HG03280 (cell line): ENCODE measurements around the gene FBXL7.

Experiments used
- ATAC-seq: cut with Tn5 transposase; IDR thresholded peaks from one replicate; pipeline ENCODE4 v1.9.1; 2021; ENCODE audit warnings: mild to moderate bottlenecking, moderate library complexity; ENCODE audit not compliant: unreplicated experiment

Gene FBXL7

DNA sequence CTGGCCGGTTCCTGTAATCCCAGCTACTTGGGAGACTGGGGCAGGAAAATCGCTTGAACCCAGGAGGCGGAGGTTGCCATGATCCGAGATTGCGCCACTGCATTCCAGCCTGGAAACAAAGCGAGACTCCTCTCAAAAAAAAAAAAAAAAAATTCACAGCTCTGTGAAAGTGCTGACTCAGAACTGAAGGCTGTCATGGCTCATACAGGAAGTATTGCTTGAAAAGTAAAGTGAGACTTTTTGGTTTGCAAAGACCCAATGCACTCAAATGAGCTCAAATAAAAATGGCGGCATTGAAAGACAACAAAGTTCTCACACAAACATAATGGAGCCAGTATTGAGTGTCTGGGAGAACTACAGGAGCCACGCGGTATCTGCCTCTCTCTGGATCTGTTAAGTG is 202.1 kb downstream of the FBXL7 start:
- ATAC-seq: no peak

DNA sequence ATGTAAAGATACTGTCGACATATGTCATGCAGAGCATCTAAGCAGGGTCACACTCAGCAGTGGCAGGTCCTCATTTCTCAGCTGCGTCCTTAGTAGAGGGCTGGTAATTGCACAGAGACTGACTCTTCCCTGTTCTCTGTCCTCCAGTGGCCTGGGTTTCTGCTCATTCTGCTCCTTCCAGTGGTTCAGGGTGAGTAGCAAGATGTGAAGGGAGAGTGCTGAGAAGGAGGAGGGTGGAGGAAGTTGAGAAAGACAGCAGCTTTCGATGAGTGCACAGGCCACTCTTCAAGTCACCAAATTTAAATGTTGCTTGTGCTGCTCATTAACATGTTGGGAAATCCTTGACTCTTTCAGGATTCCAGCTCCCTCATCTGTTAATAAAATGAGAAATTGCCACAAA is 203.9 kb downstream of the FBXL7 start:
- ATAC-seq: no peak

DNA sequence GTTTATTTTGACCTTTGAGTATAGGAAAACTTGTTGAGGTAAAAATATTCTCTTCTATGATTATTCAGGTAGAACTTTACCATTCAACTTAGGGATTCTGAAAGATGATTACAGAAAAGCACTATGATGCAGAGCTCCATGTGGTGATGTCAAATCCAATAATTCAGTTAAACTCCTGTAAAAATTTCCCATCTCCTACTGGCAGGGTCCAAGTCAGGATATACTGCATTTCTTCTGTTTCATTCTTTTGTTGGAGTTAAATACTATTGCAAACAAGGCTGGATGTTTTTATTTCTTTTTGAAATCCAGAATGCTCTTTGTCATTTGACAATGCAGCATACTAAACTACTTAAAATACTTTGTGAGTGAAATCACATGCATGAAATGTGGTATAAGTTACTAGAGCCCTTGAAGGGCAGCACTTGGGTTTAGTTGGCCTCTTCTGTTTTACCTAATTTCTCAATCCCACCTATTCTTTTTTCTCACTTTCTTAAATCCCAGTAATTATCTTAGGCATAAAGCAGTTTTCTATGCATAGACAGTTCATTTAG is 204.5 kb downstream of the FBXL7 start:
- no peak for ATAC-seq

DNA sequence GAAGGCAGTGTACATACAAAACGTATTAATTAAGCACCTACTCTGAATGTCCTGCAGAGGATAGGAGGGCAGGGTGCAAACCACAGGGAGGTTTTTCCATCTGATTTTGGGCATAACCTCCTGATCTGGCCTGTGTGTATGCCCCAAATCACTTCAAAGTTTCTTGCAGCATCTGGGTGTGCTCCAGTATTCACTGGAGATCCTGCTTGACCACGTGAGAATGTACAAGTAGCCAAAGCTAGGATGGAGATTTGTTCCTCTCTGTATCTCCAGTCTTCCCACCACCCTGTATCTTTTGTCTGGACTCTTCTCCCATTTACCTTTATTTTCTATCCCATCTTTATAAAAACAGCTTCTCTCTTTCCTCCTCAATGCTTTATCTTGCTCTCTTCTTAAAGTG is 207.7 kb downstream of the FBXL7 start:
- ATAC-seq: no peak

DNA sequence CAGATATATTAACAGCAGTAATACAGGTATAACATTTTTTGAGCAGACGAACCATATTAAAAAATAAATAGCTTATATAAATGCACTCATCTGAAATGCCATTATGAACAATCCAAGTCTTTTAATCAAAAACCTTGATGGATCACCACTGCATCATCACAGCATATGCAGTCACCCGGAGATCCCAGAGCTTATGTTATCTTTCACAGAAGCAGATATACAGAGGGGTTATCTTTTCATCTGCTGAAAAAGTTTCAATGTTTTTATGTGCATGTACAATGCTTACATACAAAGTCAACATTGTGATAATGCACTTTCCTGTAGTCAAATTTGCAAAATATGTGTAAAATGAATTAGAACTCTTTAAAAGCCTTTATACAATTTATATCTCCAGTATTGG is 211.9 kb downstream of the FBXL7 start:
- no peak for ATAC-seq

DNA sequence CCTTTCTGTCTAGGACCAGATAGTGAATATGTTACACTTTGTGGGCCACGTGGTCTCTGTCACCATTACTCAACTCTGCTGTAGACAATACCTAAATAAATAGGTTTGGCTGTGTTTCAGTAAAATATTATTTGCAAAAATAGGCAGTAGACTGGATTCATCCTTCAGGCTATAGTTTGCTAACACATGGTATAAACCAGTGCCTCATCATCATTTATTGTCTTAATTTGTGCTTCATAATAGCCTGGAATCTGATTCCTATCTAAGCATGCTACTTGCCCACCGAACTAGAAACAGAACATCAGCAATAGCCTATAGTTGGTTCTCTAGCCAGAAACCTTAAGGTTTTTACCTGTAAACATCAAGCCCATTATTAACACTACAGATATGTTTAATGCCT is 215.6 kb downstream of the FBXL7 start:
- ATAC-seq: no peak

DNA sequence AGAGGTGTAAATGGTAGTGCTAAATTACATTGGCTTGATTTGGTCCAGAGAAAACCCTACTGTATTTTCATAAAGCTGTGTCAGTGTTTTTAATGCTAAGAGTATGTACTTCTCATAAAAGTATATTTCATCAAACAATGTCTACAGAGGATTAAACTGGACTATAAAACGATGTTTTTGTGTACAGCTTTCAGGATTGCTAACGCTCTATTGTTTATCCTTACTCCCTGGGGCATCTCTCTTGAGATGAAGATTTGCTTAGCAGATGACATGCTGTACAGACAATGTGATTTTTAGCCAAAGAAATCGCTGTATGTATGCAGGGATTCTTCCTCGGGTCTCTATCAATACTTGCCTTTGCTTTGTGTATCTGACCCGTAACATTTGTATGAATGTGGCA is 216.0 kb downstream of the FBXL7 start:
- ATAC-seq: no peak

DNA sequence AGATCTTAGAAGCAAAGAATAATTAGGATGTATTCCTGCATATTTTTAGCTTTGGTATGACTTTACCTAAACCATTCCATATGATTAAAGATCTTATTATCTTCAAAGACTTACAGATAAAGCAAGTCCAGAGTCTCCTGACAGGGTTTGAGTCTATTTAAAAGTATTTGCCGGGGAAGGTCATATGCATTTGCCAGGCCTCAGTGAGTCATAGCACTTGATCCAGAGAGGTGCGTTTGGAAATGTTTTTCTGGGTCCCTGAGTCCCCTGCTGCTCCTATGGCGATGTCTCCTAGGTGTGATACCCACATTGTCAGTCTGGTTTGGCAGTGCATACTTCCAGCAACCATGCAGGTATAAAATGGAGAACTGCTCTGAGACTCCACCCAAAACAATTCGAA is 217.0 kb downstream of the FBXL7 start:
- ATAC-seq: no peak

DNA sequence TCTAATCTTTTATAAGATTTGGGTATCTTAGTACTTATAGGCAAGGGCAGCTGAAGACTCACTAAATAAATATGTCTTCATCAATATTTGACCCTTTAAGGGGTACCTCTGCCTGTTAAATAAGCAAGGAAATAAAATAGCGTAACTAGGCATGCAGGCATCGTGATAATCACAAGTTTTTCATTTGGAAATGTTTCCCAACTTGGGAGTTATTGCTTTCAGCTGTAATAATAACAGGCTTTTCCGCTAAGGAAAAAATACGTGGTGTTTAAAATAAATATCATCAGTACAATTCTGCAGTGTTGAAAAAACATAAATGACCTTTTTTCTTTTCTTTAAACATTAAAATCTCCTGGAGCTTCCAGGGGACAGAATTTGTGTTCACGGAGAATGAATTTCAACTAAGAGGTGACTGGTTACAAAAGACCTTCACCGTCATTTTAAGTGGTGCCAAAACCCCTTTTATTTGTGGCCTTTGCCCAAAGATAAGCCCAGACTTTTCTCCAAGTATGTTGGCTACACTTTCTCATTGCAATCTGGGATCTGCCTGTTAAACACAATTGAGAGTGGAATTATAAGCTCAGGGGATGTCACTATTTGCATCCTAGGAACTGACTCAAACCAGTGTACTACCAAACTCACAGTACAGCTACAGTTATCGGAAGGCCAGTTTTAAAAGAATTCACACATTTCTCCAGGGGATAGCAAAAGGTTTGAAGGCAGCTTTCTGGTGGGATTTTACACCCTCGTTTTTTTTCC is 218.6 kb downstream of the FBXL7 start:
- ATAC-seq: no peak

DNA sequence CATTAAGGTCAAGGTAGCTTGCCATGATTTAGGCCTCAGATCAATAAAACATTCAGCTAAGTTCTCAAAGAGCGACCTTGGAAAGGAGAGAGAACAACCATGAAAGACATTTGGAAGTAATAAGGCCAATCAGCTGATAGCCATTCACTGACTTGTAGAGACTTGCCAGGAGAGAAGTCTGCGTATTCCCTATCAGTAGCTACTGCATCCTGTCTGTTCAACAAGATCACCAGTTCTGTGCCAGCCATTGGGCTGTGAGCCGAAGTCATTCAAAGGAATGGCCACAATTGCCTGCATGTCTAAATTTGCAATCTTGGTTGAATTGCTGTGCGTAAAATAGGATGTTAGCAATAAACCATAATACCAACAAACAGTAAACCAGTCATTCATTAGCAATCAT is 219.8 kb downstream of the FBXL7 start:
- ATAC-seq: no peak

DNA sequence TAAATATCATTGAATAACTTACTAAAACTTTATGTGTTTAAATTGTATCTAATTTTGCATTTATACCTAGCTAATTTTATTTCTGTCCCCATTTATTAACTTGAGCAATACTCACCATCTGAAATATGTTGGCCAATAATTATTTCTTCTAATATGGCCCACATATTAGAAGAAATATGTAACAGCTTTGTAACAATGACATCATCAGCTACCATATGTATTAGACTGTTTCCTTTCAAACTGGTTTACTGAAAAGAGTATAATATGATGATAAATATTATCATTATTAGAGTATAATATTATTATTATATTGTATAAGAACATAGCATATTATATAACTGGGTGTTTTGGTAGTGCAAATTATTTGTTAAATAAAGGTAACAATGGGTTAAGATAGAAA is 220.5 kb downstream of the FBXL7 start:
- ATAC-seq: no peak

DNA sequence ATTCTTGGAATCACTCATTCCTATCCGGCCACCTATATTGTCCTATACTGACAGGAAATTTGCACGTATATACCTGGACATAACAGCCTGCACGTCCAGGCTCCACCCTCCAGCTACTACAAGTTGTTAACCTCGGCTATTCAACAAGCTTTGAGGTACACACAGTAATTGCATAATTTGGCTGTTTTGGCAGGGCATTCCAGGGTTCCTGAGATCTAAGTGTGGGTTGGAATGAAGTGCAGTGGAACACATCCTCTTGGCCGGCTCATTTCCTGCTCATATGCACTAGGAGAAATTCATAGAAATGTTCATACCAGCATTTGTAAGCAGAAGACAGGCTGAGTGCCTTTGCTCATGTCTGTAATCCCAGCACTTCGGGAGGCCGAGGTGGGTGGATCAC is 222.3 kb downstream of the FBXL7 start:
- ATAC-seq: no peak

DNA sequence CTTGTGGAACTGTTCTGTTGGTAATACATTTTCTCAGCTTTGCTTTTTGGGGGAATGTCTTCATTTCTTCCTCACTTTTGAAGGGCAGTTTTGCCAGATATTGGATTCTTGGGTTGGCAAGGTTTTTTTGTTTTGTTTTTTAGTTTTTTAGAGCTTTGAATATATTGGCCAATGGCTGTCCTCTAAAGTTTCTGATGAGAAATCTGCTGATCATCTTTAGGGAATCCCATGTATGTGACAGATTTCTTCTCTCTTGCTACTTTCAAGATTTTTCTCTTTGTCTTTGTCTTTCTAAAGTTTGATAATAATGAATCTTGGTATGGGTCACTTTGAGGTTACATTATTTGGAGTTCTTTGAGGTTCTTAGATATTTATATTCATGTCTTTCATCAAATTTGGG is 227.4 kb downstream of the FBXL7 start:
- no peak for ATAC-seq

DNA sequence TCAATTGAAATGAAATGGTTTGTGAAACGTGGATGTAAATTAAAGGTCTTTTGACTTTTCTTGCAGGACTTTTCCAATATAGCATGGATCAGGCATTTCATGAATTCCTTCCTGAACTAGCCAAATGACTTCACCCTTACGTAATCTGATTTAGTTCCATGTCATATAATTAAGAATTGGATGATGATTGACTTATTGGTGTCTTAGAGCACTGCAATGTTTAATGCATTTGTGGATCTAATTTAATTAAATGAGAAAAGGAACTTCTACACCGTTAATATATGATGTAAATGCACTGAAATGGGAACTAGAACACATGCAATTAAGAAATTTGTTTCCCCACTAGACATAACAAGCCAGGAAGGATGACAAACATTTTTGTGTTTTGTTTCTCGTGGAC is 228.8 kb downstream of the FBXL7 start:
- ATAC-seq: no peak

DNA sequence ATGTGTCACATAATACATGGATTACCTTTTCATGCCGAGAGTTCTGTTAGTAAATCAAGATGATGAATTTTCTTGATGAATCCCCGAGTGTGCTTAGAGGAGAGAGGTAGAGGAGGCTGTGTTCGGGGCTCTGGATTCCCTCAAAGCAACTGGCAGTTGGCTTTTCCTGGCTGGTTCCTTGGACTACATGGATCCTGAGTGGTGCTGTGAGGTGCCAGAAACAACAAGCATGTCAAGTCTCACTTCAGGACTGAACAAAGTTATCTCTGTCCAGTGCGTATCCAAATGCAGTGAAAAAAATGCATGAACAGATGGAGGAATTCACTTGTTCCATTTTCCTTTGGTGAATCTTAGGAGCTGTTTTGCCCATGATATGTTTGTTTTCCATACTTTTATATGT is 231.7 kb downstream of the FBXL7 start:
- no peak for ATAC-seq

DNA sequence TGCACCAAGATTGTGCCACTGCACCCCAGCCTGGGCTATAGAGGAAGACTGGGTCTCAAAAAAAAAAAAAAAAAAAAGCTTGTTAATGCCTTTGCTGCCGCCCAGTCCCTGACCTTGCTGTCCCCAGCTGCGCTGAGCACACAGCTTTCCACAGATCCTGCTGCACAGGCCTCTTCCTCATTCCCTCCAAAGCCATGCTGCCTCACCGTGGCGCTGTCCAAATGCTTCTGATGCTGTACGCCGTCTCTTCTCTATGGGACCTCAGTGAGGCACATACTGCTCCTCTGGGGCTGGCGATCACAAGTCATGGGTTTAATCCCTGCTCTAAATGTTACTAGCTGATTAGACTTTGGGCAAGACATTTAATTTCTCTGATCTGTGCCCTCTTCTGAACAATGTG is 234.1 kb downstream of the FBXL7 start:
- ATAC-seq: no peak

DNA sequence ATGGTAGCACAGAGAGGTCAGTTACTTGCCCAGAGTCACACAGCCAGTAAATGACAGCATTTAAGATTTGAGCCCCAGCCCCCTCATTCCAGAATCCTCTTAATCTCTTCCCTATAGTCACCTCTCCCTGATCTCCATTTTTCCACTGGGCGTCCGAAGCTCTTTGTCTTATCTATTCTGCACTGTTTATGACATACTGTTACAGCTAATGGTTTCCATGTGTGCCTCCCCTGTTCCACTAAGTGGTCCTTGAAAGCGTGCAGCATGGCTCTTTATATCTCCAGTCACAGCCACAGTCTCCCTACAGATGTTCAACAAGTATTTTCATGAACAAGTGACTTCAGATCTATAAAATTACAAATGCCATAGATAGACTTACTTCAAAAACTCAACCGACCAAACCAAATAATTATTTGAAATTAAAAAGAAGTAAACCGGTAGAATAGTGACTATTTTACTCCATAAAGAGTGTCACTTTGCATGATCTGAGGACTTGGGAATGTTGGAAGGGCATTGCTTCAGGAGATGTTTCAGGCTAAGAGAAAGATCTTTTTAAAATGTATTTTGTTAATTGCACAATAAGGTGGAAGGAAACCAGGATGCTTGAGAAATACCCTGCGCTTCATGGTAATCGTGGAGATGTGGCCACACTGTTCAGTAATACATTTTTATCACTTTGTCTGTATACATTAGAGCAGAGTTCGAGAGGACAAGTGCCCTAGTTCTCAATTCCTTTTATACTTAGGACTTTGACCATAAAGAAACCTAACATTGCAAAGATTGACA is 237.2 kb downstream of the FBXL7 start:
- ATAC-seq: no peak

DNA sequence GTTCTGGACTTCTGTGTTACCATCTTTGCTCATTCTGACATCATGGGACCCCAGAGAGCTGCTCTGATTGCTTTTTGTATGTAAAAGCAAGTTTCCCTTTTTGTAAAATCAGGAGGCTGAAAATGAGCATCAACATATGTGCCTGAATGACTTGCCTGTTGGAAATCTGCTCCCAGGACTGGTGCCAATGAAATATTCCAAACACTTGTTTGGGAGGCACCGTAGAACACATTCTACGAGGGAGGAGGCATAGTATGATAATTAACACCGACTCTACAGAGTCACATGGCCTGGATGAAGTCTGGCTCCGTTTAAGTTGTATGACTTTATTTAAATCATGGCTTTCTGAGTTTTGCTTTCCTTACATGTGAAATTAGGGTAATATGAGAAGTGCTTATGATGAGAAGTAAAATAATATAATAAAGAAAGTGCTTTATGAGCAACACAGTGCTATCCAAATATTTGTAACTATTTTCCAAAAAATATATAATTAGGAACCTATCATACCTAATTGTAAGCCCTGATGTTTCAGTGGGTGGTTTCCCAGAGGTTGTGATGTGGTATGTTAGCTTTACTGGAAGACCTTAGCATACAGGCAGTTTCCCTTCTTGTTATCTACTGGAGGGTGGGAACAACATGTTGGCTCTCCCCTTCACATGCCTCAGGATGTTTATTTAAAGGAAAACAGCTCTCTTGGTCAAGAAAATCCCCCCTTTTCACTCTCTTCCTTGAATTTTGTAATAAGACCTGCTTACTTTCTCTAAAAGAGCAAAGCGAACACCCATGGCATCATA is 238.1 kb downstream of the FBXL7 start:
- no peak for ATAC-seq

DNA sequence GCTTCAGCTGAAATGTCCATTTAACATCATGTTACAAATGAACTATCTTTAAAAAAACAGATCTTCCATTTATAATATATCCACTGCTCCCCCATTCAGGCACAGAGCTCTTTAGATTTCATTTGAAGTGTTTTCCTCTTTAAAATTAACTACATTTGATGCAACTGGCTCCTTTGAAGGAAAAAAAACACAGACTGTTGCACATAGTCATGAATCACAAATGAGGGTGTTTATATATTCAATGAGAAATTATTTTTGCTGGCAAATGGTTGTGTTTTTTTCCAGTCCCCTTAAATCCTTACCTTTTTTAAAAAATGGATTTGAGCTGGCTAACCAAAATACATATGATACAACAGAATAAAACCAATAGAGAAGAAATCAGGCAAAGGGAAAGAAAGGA is 240.4 kb downstream of the FBXL7 start:
- no peak for ATAC-seq

DNA sequence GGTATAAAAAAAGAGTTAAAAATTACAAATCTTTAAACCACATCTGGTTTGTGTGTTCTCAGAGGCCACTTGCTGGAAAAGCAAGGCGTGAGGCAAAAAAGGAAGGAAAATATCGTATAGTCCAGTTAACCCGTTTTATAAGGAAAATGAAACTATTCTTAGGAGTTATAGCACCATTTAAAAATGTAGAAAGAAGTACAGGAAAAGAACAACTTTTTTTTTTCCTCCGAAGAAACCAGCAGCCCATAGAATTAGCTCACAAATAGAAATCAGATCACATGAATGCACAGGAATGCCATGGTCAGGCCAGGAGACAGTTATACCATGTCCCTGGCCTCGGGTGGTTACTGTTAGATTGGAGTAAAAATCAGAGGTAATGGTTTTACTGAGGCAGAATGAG is 241.6 kb downstream of the FBXL7 start:
- no peak for ATAC-seq

DNA sequence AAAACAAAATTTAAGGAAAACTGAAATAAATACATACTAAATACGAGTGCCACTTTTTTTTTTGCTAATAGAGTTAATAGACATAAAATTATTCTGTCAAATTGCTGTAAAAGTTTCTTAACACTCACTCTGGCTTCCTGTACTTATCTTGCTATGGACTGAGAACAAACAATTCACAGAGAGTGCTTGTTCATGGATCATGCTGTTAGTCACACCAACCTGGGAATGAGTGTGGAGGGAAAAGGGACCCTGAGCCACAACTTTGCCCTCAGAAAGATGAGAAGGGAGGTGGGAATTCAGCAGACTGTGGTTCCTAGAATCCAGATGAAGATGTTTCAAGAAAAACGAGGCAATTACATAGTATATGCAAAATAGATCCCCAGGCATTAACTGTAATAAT is 246.9 kb downstream of the FBXL7 start:
- ATAC-seq: no peak

DNA sequence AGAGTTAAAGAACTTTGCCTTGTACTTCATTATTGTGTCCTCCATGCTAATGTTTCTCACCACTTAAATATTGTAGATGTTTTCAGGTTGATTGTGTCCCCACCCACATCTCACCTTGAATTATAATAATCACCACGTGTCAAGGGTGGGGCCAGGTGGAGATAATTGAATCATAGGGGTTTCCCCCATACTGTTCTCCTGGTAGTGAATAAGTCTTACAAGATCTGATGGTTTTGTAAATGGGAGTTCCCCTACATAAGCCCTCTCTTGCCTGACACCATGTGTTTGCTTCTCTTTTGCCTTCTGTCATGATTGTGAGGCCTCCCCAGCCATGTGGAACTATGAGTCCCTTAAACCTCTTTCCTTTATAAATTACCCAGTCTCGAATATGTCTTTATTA is 248.3 kb downstream of the FBXL7 start:
- ATAC-seq: no peak
